SU-DHL-6 (cell line): Measurements from ENCODE around the gene SYTL3.

ENCODE experiments used
- H2AFZ ChIP-seq: fragments of 200-600 bp; sonication (generic); 2 replicates; pipeline ENCODE4 v1.6.1; 2014; ENCODE audit warnings: low read depth, mild to moderate bottlenecking, moderate library complexity, mixed read lengths, antibody characterized with exemption, low read length; ENCODE audit not compliant: severe bottlenecking
- H3F3A ChIP-seq: fragments of 200-600 bp; shearing (Covaris generic); 2 replicates; pipeline ENCODE4 v1.6.0; 2016; ENCODE audit warnings: antibody characterized with exemption, mild to moderate bottlenecking; ENCODE audit not compliant: insufficient read depth
- H3K27ac ChIP-seq: fragments of 200-600 bp; sonication (generic); 2 replicates; pipeline ENCODE4 v1.5.1; 2016; ENCODE audit warnings: low read depth, mild to moderate bottlenecking, low read length, moderate library complexity, mixed read lengths
- H3K27me3 ChIP-seq: fragments of 200-600 bp; sonication (generic), shearing (Covaris generic); 2 replicates; pipeline ENCODE4 v1.6.0; 2014; ENCODE audit warnings: mild to moderate bottlenecking, low read length
- H3K36me3 ChIP-seq: fragments of 200-600 bp; sonication (generic); 2 replicates; pipeline ENCODE4 v1.6.1; 2014; ENCODE audit warnings: mild to moderate bottlenecking, low read length, mixed read lengths
- H3K4me2 ChIP-seq: fragments of 300-600, 200-600 bp; shearing (Covaris generic), sonication (generic); 2 replicates; pipeline ENCODE4 v1.6.0; 2014; ENCODE audit warnings: low read length, low read depth, mild to moderate bottlenecking; ENCODE audit not compliant: poor library complexity, severe bottlenecking
- H3K4me3 ChIP-seq: fragments of 200-600 bp; sonication (generic); 2 replicates; pipeline ENCODE4 v1.5.1; 2014; ENCODE audit warnings: antibody characterized with exemption, low read length, mild to moderate bottlenecking, mixed read lengths; ENCODE audit not compliant: insufficient read depth, poor library complexity, severe bottlenecking
- H3K79me2 ChIP-seq: fragments of 200-600 bp; sonication (generic); 2 replicates; pipeline ENCODE4 v1.6.1; 2014; ENCODE audit warnings: mild to moderate bottlenecking, low read length, moderate library complexity; ENCODE audit not compliant: insufficient read depth
- H3K9ac ChIP-seq: fragments of 200-600 bp; sonication (generic); 2 replicates; pipeline ENCODE4 v1.7.0; 2014; ENCODE audit warnings: mild to moderate bottlenecking, low read length
- H3K9me2 ChIP-seq: fragments of 200-600 bp; sonication (generic); replicated peaks from 2 replicates; pipeline ENCODE4 v1.6.1; 2014; ENCODE audit warnings: low read length; ENCODE audit not compliant: insufficient read depth
- H3K9me3 ChIP-seq: fragments of 200-600 bp; sonication (generic); 2 replicates; pipeline ENCODE4 v1.6.1; 2014; ENCODE audit warnings: low read length, mixed read lengths; ENCODE audit not compliant: insufficient read depth
- H4K20me1 ChIP-seq: fragments of 200-600 bp; sonication (generic); 2 replicates; pipeline ENCODE4 v1.6.1; 2014; ENCODE audit warnings: low read depth, mild to moderate bottlenecking, antibody characterized with exemption, low read length, moderate library complexity, mixed read lengths
- CTCF ChIP-seq: fragments of 200-600 bp; sonication (generic); IDR thresholded peaks from one replicate; pipeline ENCODE4 v1.5.1; 2017; ENCODE audit warnings: antibody characterized with exemption, mild to moderate bottlenecking, low read length, moderate library complexity; ENCODE audit not compliant: insufficient read depth, poor library complexity, severe bottlenecking
- EZH2phosphoT487 ChIP-seq: fragments of 200-600 bp; sonication (generic), shearing (Covaris generic); conservative IDR thresholded peaks from 2 replicates; pipeline ENCODE4 v1.6.1; 2018; ENCODE audit warnings: mild to moderate bottlenecking, antibody characterized with exemption, low read length, moderate library complexity, mixed read lengths

SYTL3 gene

GRCh38 chr6:158752613-158753012 is 102.8 kb downstream of the SYTL3 start:
- Histone ChIP-seq H3K27ac (no peak overlapping the region), H3K4me2 (no peak overlapping the region), H3K27me3 (no peaks in the 10 kb centered on the region), H3K79me2 (no peaks in the 10 kb centered on the region), H3K9me3 (no peaks in the 10 kb centered on the region), H3K36me3 (no peaks in the 10 kb centered on the region), H3K9me2 (no peaks in the 10 kb centered on the region), H2AFZ (no peak overlapping the region), H3K4me3 (no peak overlapping the region), H3K9ac (no peak overlapping the region), H3F3A (no peaks in the 10 kb centered on the region), H4K20me1 (no peaks in the 10 kb centered on the region)
- peak; percentile 52 for TF ChIP-seq CTCF
- no peak for TF ChIP-seq EZH2phosphoT487

GRCh38 chr6:158753811-158754210 is 104.0 kb downstream of the SYTL3 start:
- no peaks in the 10 kb centered on the region for H3K27me3 ChIP-seq
- no peaks in the 10 kb centered on the region for H3F3A ChIP-seq

GRCh38 chr6:158754738-158755137 is 104.9 kb downstream of the SYTL3 start:
- no peak for TF ChIP-seq CTCF
- TF ChIP-seq EZH2phosphoT487, result no peak
- Histone ChIP-seq H3K4me3 (no peak overlapping the region), H2AFZ (no peak overlapping the region), H3K27me3 (no peaks in the 10 kb centered on the region), H3K4me2 (no peak overlapping the region), H3K36me3 (no peaks in the 10 kb centered on the region), H3K79me2 (no peaks in the 10 kb centered on the region), H3K9me3 (no peaks in the 10 kb centered on the region), H3K27ac (no peak overlapping the region), H3K9ac (no peak overlapping the region), H4K20me1 (no peaks in the 10 kb centered on the region), H3F3A (no peaks in the 10 kb centered on the region), H3K9me2 (no peaks in the 10 kb centered on the region)

More at GRCh38 chr6:158753811-158754210, 104.0 kb downstream of the SYTL3 start:
- Histone ChIP-seq H3K4me3 (no peak overlapping the region), H3K36me3 (no peaks in the 10 kb centered on the region), H2AFZ (no peak overlapping the region), H3K4me2 (no peak overlapping the region), H3K27ac (no peak overlapping the region), H4K20me1 (no peaks in the 10 kb centered on the region), H3K9me3 (no peaks in the 10 kb centered on the region), H3K9me2 (no peaks in the 10 kb centered on the region), H3K79me2 (no peaks in the 10 kb centered on the region), H3K9ac (no peak overlapping the region)
- no peak for TF ChIP-seq EZH2phosphoT487
- no peak for TF ChIP-seq CTCF
